ENCODE measurements around the gene PTGDS. TPM values are rescaled to one million over a fixed set of nuclear protein-coding genes. Genes with fewer than 3 reads are reported as not detected.

PTGDS gene
- total RNA-seq, 3 donors from 2014 or later (not counting 1 experiment from before 2014, with no cell fraction given) = 157 to 361 (median 296) TPM

GRCh38 chr9:136975644-136976043, 1.7 kb upstream of the PTGDS start:
- no peaks in the 10 kb centered on the region for H3K9me3 Mint-ChIP-seq

GRCh38 chr9:136977649-136978072, 357 bp downstream of the PTGDS start:
- Histone ChIP-seq H3K36me3 (ENCODE audit: control insufficient read depth, insufficient read depth, low read length) (no peaks in the 10 kb centered on the region), H3K9me3 (ENCODE audit: control insufficient read depth, insufficient read depth, low read length) (no peaks in the 10 kb centered on the region), H3K4me3 (ENCODE audit: low read length) (peak overlapping the region; percentile 44), H3K27me3 (ENCODE audit: control insufficient read depth, insufficient read depth, low read length) (no peaks in the 10 kb centered on the region), H3K4me1 (ENCODE audit: control insufficient read depth, insufficient read depth, low read length) (peaks cover 59% of the 10 kb centered on the region), H3K27ac (ENCODE audit: low read length) (peak overlapping the region; percentile 30)
- Mint-ChIP-seq H3K4me1 (peaks cover 6 to 39% of the 10 kb centered on the region in 2 donors), H3K27ac (peak overlapping the region in 1 of 2 donors; percentile 78), H3K9me3 (no peaks in the 10 kb centered on the region), H3K4me3 (peak overlapping the region; percentile 76), H3K36me3 (no peaks in the 10 kb centered on the region), H3K27me3 (ENCODE audit: low read depth in 2 of 2) (no peaks in the 10 kb centered on the region)
- intact Hi-C loops (cut with micrococcal nuclease) = loop anchor here (1.0 kb wide), 1 partner anchor 15 kb away; the partner anchor contains the start of gene PAXX
- ATAC-seq (no peak), DNase-seq (no peak)
- TF ChIP-seq CTCF (IDR thresholded peaks at IDR 0.05) = no peak
- WGBS (ENCODE audit: insufficient coverage) = 50% methylated on average over 33 of the region's 33 CpGs

More at GRCh38 chr9:136975644-136976043, 1.7 kb upstream of the PTGDS start:
- Histone ChIP-seq H3K4me3 (ENCODE audit: low read length) (peak overlapping the region; percentile 26), H3K4me1 (ENCODE audit: control insufficient read depth, insufficient read depth, low read length) (peaks cover 59% of the 10 kb centered on the region), H3K36me3 (ENCODE audit: control insufficient read depth, insufficient read depth, low read length) (no peaks in the 10 kb centered on the region), H3K9me3 (ENCODE audit: control insufficient read depth, insufficient read depth, low read length) (no peaks in the 10 kb centered on the region), H3K27ac (ENCODE audit: low read length) (peak overlapping the region; percentile 51), H3K27me3 (ENCODE audit: control insufficient read depth, insufficient read depth, low read length) (no peaks in the 10 kb centered on the region)
- H3K4me1 Mint-ChIP-seq = peaks cover 6 to 39% of the 10 kb centered on the region in 2 donors
- 10% methylated on average over 14 of the region's 14 CpGs for WGBS (ENCODE audit: insufficient coverage)
- peak; percentile 11 to 19 (median 17) for ATAC-seq
- peak; percentile 44 for TF ChIP-seq CTCF (IDR thresholded peaks at IDR 0.05)
- intact Hi-C loops (cut with micrococcal nuclease) = no loop called here
- peak overlapping the region; percentile 78 to 80 for H3K27ac Mint-ChIP-seq
- DNase-seq = peak in 1 of 2 donors; percentile 55
- no peaks in the 10 kb centered on the region for H3K36me3 Mint-ChIP-seq
- H3K27me3 Mint-ChIP-seq (ENCODE audit: low read depth in 2 of 2) = no peaks in the 10 kb centered on the region
- peak overlapping the region; percentile 83 for H3K4me3 Mint-ChIP-seq

GRCh38 chr9:136978073-136978864, 965 bp downstream of the PTGDS start:
- no peaks in the 10 kb centered on the region for H3K9me3 ChIP-seq (ENCODE audit: control insufficient read depth, insufficient read depth, low read length)
- peaks cover 6 to 39% of the 10 kb centered on the region in 2 donors for H3K4me1 Mint-ChIP-seq
- no peaks in the 10 kb centered on the region for H3K9me3 Mint-ChIP-seq
- TF ChIP-seq CTCF (IDR thresholded peaks at IDR 0.05) = no peak
- peak; percentile 82 to 88 for DNase-seq
- H3K27me3 ChIP-seq (ENCODE audit: control insufficient read depth, insufficient read depth, low read length) = no peaks in the 10 kb centered on the region
- H3K36me3 Mint-ChIP-seq = no peaks in the 10 kb centered on the region
- 4% methylated on average over 74 of the region's 78 CpGs for WGBS (ENCODE audit: insufficient coverage)
- intact Hi-C loops (cut with micrococcal nuclease) = loop anchor here (1.0 kb wide), 1 partner anchor 14 kb away; the partner anchor contains the start of gene PAXX
- peak; percentile 80 to 88 (median 84) for ATAC-seq
- peak overlapping the region; percentile 44 for H3K4me3 ChIP-seq (ENCODE audit: low read length)
- no peaks in the 10 kb centered on the region for H3K36me3 ChIP-seq (ENCODE audit: control insufficient read depth, insufficient read depth, low read length)
- H3K4me3 Mint-ChIP-seq = peak overlapping the region; percentile 78
- peaks cover 54% of the 10 kb centered on the region for H3K4me1 ChIP-seq (ENCODE audit: control insufficient read depth, insufficient read depth, low read length)
- peak overlapping the region in 1 of 2 donors; percentile 78 for H3K27ac Mint-ChIP-seq
- H3K27ac ChIP-seq (ENCODE audit: low read length) = peak overlapping the region; percentile 30
- no peaks in the 10 kb centered on the region for H3K27me3 Mint-ChIP-seq (ENCODE audit: low read depth in 2 of 2)

Measured in natural killer cell (primary cell).